ENCODE results near the gene TMEM165. TPM values are rescaled to one million over a fixed set of nuclear protein-coding genes. Genes with fewer than 3 reads are reported as not detected.

The TMEM165 gene
- total RNA-seq, 6 experiments from 2014 or later: 93.9 to 111 (median 96.2) TPM

DNA sequence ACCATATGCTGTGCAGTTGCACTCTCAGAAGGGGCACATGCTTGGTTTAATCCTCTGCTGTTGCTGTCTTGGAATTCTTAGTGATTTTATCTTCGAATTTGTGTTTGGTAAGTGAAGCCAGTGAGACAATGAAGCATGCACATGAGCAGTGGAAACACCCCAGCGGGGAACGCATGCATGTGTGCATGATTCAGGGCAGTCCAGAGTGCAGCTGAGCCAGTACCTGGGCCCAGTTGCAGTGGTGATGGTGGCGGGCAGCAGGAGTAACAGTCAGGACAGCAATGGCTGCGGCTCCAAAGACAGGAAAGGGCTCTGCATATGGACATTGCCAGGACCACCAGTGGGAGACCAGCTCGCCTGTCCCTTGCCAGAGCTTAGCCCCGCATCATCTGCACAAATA lies 14.3 kb upstream of the TMEM165 start:
- peaks cover 28% of the 10 kb centered on the region for H3K4me1 Mint-ChIP-seq (ENCODE audit: low read depth)
- no peaks in the 10 kb centered on the region for H3K27me3 Mint-ChIP-seq (ENCODE audit: insufficient read depth)
- H3K9me3 Mint-ChIP-seq: no peaks in the 10 kb centered on the region
- no peaks in the 10 kb centered on the region for H3K36me3 Mint-ChIP-seq (ENCODE audit: low read depth)
- no peak overlapping the region for H3K27ac Mint-ChIP-seq
- no peak overlapping the region for H3K4me3 Mint-ChIP-seq
- DNase-seq: no peak
- TF ChIP-seq, protein P1, sequence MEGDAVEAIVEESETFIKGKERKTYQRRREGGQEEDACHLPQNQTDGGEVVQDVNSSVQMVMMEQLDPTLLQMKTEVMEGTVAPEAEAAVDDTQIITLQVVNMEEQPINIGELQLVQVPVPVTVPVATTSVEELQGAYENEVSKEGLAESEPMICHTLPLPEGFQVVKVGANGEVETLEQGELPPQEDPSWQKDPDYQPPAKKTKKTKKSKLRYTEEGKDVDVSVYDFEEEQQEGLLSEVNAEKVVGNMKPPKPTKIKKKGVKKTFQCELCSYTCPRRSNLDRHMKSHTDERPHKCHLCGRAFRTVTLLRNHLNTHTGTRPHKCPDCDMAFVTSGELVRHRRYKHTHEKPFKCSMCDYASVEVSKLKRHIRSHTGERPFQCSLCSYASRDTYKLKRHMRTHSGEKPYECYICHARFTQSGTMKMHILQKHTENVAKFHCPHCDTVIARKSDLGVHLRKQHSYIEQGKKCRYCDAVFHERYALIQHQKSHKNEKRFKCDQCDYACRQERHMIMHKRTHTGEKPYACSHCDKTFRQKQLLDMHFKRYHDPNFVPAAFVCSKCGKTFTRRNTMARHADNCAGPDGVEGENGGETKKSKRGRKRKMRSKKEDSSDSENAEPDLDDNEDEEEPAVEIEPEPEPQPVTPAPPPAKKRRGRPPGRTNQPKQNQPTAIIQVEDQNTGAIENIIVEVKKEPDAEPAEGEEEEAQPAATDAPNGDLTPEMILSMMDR (IDR thresholded peaks at IDR 0.05): no peak

DNA sequence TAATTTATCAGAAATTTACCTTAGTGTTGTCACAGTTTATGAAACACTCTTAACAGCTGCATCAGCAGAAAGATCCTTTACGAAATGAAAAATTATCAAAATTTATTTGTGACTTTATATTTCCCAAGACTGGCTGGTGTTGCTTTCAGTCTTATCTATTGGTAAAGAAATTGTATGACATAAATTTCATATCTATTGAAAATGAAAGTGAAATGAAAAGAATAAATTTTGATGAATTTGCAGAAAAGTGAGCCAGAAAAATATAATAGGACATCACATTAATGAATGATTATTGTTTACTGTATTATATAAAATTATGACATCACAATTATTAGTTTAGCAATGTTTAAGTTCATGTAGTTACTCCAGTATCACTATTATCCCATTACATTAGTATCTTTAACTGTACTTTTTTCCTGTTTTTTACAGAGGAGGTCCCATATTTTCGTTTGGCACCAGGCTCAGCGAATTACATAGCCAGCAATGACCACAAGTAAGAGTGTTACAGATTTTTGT lies 13.2 kb upstream of the TMEM165 start:
- Mint-ChIP-seq H3K4me1 (ENCODE audit: low read depth) (peaks cover 28% of the 10 kb centered on the region), H3K27ac (no peak overlapping the region), H3K4me3 (no peak overlapping the region), H3K36me3 (ENCODE audit: low read depth) (no peaks in the 10 kb centered on the region), H3K27me3 (ENCODE audit: insufficient read depth) (no peaks in the 10 kb centered on the region), H3K9me3 (no peaks in the 10 kb centered on the region)
- TF ChIP-seq, protein P1 (IDR thresholded peaks at IDR 0.05): no peak
- no peak for DNase-seq

DNA sequence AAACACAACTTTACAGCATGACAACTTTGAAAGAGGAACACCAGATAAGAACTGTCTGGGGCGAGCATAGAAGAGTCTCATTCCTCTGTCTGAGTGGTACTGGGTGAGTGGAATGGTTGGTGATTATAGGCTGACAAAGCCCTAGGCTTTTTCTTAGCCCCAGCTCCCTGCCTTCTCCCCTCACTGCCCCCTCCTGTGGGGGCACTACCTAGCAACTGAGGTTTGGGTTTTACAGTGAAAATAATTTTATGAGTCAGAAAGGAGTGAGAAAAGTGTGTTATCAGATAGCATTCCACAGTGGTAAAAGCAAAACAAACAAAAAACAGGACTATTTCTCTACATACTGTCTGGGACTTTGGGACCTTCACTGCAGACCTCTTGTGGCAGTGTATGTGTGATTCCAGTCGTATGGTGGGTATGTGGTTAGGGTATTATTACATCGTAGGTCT lies 10.5 kb upstream of the TMEM165 start:
- Mint-ChIP-seq H3K27ac (no peak overlapping the region), H3K36me3 (ENCODE audit: low read depth) (no peaks in the 10 kb centered on the region), H3K4me1 (ENCODE audit: low read depth) (peaks cover 14% of the 10 kb centered on the region), H3K4me3 (no peak overlapping the region), H3K9me3 (no peaks in the 10 kb centered on the region), H3K27me3 (ENCODE audit: insufficient read depth) (peaks cover 2% of the 10 kb centered on the region; the same call in 1 of the 2 replicates)
- no peak for DNase-seq
- TF ChIP-seq, protein P1 (IDR thresholded peaks at IDR 0.05): no peak; the same call in 1 of the 2 replicates

DNA sequence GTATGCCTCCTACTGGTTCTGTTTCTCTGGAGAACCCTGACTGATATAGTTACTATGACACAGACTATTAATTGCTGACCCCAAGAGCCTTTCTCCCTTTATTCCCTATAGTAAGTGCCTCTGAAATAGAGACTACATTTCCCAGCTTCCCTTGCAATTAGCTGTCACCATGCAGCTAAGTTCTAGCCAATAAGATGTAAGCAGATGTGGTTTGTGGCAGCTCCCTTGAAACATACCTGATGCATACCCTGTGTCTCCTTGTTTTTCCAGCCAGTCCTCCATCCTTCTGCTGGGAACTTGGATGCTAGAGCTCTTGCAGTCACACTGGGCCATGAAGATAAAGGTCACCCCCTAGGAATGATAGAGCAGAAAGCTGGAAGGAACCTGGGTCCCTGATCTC lies 9.7 kb upstream of the TMEM165 start:
- Mint-ChIP-seq H3K9me3 (no peaks in the 10 kb centered on the region), H3K27ac (no peak overlapping the region), H3K4me3 (no peak overlapping the region), H3K27me3 (ENCODE audit: insufficient read depth) (peaks cover 2% of the 10 kb centered on the region; the same call in 1 of the 2 replicates), H3K4me1 (ENCODE audit: low read depth) (peaks cover 14% of the 10 kb centered on the region), H3K36me3 (ENCODE audit: low read depth) (no peaks in the 10 kb centered on the region)
- no peak for DNase-seq
- TF ChIP-seq, protein P1 (IDR thresholded peaks at IDR 0.05): no peak

GRCh38 chr4:55386840-55387239 lies 8.9 kb upstream of the TMEM165 start:
- TF ChIP-seq, protein P1 (IDR thresholded peaks at IDR 0.05): no peak
- no peak overlapping the region for H3K27ac Mint-ChIP-seq
- H3K4me3 Mint-ChIP-seq: no peak overlapping the region
- H3K27me3 Mint-ChIP-seq (ENCODE audit: insufficient read depth): peaks cover 2% of the 10 kb centered on the region
- no peaks in the 10 kb centered on the region for H3K9me3 Mint-ChIP-seq
- no peak for DNase-seq
- peaks cover 14% of the 10 kb centered on the region for H3K4me1 Mint-ChIP-seq (ENCODE audit: low read depth)
- H3K36me3 Mint-ChIP-seq (ENCODE audit: low read depth): no peaks in the 10 kb centered on the region

All from HFFc6 (cell line).